CD4-positive, alpha-beta T cell treated with Interleukin-21 for 1 hour (primary cell): Measurements from ENCODE around the gene GRB10.

ENCODE experiments used
- DNase-seq: peaks from one replicate; pipeline ENCODE4 v3.0.0-alpha.2; 2020

Gene GRB10

GRCh38 chr7:50685135-50686065 is 97.3 kb downstream of the GRB10 start:
- no peak for DNase-seq

GRCh38 chr7:50684713-50685075 is 98.0 kb downstream of the GRB10 start:
- DNase-seq: no peak

- no peak for DNase-seq
Observed at GRCh38 chr7:50684011-50684712, 98.5 kb downstream of the GRB10 start.

- no peak for DNase-seq
Observed at GRCh38 chr7:50682573-50682972, 100.1 kb downstream of the GRB10 start.

GRCh38 chr7:50682079-50682478 is 100.6 kb downstream of the GRB10 start:
- no peak for DNase-seq

GRCh38 chr7:50681432-50682045 is 101.2 kb downstream of the GRB10 start:
- no peak for DNase-seq

- DNase-seq: peak; percentile 68
Observed at GRCh38 chr7:50679218-50680007, 103.3 kb downstream of the GRB10 start.

- no peak for DNase-seq
Observed at GRCh38 chr7:50678586-50678985, 104.1 kb downstream of the GRB10 start.

- no peak for DNase-seq
Observed at GRCh38 chr7:50677638-50677996, 105.1 kb downstream of the GRB10 start.

GRCh38 chr7:50676740-50677637 is 105.7 kb downstream of the GRB10 start:
- DNase-seq: no peak

GRCh38 chr7:50676079-50676478 is 106.6 kb downstream of the GRB10 start:
- DNase-seq: no peak

GRCh38 chr7:50674896-50675835 is 107.5 kb downstream of the GRB10 start:
- DNase-seq: no peak

- DNase-seq: no peak
Observed at GRCh38 chr7:50674299-50674698, 108.4 kb downstream of the GRB10 start.

- no peak for DNase-seq
Observed at GRCh38 chr7:50673096-50673495, 109.6 kb downstream of the GRB10 start.

GRCh38 chr7:50672045-50672444 is 110.7 kb downstream of the GRB10 start:
- no peak for DNase-seq

- DNase-seq: no peak
Observed at GRCh38 chr7:50671386-50671785, 111.3 kb downstream of the GRB10 start.

GRCh38 chr7:50669890-50670289 is 112.8 kb downstream of the GRB10 start:
- no peak for DNase-seq

GRCh38 chr7:50667789-50668226 is 114.9 kb downstream of the GRB10 start:
- no peak for DNase-seq

GRCh38 chr7:50667338-50667737 is 115.4 kb downstream of the GRB10 start:
- no peak for DNase-seq

GRCh38 chr7:50666124-50666496 is 116.6 kb downstream of the GRB10 start:
- DNase-seq: no peak
